GM19328 (cell line): ENCODE results near the gene NBEAL1.
A peak's percentile ranks its signal among the peaks of the same experiment; 100 is the strongest.
"Not testable (repeated sequence)": the region's sequence is repeated elsewhere in the genome, so short reads cannot be mapped to it uniquely, and the experiment has no call there.

Experiments
- ATAC-seq: cut with Tn5 transposase; IDR thresholded peaks from one replicate; pipeline ENCODE4 v1.9.1; 2021; ENCODE audit warnings: mild to moderate bottlenecking, moderate library complexity; ENCODE audit not compliant: unreplicated experiment

The NBEAL1 gene

DNA sequence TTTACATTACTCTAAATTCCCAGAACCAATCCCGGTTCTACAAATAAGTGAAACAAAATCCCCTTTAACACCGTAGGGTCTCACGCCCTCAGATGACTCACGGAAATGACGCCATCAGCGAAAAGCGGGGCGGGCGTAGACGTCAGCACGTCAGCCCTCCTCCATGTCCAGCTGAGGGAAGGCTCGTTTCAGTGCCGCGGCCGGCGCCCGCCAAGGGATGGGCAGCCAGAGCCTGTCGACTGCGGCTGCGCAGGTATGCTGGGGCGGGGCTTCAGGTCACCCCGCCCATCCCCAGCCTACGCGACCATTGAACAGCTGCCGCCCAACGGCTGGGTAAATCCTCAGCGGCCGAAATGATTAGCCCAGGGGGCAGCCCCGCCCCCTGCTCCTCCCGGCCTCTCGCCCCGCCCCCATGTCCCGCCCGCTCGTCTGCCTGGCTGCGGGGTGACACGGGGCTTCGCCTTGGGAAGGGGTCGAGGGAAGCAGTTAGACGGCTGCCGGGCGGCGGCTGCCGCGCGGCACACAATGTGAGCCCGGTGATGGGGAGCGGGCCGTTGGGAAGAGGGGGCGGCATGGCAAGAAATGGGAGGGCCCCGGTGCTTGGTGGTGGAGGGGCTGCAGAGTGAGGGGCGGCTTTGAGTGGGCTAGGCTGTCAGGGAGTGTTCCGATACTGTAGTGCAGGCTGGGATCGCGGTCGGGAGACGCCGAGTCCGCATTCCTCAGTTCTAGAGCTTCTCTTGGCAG lies at the start of gene NBEAL1:
Gene NBEAL1, plus strand, starts transcription at position 420 of the 744 bp plus-strand sequence. CDS start 1,510 bp downstream, outside the sequence.
- ATAC-seq, result peak; percentile 97

DNA sequence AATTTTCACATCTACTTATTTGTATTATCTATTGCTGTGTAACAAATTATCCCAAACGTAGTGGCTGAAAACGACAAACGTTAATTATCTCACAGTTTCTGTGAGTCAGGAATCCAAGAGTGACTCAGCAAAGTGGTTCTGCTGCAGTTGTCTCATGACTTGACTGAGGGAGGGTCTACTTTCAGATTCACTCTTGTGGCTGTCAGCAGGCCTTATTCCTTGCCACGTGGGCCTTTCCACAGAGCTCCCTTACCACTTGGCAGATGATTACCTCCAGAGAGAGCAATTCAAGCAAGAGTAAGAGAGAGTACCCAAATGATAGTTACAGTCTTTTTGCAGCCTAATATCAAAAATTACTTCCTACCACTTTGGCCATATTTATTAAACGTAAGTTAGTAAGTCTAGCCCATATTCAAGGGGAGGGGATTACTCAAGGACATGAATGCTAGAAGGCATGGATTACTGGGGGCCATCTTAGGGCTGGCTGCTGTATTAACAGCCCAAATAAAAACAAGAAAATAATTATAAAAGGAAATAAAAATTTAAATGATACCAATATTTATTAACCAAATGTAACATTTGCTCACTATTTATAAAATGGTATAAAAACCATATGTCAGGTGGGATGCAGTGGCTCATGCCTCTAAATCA lies 48.7 kb upstream of the NBEAL1 start:
- no peak for ATAC-seq

GRCh38 chr2:202969404-202969803 lies 45.3 kb upstream of the NBEAL1 start:
- ATAC-seq, result not testable (repeated sequence)

DNA sequence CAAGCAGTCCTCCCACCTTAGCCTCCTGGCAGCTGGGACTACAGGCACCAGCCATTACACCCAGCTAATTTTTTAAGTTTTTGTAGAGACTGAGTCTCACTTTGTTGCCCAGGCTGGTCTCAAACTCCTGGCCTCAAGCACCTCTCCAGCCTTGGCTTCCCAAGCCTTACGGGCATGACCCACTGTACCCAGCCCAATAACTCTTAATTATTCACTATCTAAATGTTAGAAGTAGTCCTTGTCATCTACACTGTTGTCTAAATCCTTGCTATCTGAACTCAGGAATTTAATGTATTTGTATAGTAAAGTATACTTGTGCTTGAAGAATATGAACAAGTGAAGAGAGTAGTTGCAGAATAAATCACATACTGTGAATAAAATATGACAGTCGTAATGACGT lies 37.9 kb upstream of the NBEAL1 start:
- ATAC-seq, result no peak

DNA sequence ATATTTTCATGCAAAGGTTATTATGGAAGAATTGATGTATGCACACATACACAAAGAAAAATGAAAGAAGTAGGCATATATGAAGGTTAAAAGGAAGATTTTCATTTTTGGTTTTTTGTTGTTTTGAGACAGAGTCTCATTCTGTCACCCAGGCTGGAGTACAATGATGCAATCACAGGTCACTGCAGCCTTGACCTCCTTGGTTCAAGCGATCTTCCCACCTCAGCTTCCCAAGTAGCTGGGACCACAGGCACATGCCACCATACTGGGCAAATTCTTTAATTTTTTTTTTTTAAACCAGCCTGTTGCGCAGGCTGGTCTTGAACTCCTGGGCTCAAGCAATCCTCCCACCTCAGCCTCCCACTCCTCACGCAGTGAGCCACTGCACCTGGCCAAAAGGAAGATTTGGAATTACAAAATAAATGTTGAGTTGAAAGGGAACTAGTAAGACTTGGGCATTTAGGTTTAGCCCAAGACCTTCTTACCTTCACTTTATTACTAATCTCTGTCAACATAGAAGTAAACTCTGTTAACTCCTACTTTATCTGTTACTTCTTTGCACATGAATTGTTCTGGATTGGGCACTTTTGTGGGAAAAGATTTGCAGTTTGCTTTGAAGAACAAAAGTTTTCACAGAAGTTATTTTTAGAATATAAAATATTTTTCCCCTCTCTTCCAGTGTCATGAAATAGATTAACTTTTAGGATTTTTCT lies 31.7 kb upstream of the NBEAL1 start:
- ATAC-seq, result no peak

DNA sequence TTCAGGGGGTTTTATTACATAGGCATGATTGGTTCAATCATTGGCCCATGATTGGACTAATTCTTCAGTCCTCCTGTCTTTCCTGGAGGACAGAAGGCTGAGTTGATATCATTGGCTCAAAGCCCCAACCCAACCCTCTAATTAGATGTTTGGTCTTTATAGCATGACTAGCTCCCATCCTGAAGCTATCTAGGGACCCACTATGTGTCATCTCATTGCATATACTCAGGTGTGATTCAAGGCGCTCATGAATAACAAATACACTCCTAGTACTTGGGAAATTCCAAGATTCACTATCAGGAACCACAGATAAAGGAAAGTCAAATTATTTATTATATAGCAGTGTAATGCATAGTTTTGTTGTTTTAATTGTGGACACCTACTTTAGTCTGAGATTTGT lies 24.9 kb upstream of the NBEAL1 start:
- ATAC-seq, result no peak

DNA sequence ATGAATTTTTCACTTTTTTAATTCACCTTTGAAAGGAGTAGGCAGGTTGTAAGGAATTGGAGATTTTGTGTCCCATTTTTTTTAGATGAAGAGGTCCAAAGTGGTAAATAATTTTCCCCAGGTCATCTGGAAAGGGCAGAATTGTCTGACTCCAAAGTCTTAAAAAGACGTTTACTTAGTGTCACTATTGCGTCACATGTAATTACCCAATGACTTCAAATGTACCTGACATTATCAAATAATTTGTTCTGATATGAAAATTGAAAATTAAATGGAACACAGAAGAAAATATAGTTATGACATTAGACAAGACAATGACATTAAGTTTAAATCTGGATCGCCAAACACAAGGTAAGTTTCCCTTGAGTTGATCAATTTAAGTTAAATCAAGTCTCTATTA lies 24.2 kb upstream of the NBEAL1 start:
- no peak for ATAC-seq

DNA sequence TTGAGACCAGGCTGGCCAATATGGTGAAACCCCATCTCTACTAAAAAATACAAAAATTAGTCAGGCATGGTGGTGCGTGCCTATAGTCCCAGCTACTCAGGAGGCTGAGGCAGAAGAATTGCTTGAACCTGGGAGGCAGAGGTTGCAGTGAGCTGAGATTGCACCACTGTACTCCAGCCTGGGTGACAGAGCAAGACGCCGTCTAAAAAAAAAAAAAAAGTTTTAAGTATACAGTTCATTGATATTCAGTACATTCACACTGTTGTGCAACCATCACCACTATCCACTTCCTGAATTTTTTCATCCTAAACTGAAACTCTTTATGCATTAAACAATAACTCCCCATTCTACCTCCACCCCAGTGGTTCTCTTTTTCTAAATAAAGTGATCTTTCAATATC lies 17.6 kb upstream of the NBEAL1 start:
- ATAC-seq, result not testable (repeated sequence)

DNA sequence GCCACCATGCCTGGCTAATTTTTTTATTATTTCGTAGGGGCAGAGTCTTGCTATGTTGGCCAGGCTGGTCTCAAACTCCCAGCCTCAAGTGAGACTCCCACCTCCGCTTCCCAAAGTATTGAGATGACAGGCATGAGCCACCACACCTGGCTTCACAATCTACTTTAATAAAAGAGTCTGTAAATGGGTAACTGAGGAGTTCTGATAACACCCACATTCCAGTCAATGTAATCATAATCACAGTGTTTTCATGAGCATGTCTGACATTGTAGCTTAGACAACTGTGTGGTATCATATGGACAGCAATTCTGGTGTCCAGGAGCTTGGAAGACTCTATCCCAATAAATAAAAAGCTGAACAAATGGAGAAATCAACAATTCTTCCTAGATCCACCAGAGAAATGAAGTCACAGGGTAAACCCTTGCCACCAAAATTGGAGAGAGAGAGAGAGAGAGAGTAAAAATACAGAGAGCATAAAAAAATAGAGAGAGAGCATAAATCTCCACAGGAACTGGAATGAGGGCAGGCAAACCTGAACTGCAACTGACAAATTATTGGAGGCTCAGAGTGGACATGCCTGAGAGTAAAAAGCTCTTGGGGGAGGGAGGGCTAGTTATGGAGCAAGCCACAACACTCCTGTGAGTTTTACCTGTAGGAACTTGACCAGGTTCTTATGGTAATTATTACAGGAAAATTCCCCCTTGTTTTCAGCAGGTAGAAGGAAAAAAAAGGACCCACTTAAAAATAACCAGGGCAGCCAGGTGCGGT lies 12.4 kb upstream of the NBEAL1 start:
- no peak for ATAC-seq

DNA sequence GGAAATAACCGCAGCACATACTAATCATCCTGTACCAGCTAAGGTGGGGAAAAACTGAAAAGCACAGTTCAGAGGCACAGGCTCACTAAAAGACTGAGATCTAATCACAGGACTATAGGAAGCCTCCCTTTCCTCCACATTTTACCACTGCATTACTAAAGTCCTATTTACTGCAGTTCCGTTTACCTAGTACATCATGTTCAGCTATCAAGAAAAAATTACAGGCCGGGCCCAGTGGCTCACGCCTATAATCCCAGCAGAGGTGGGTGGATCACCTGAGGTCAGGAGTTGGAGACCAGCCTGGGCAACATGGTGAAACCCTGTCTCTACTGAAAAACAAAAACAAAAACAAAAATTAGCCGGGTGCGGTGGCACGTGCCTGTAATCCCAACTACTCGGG lies 11.0 kb upstream of the NBEAL1 start:
- ATAC-seq, result no peak

DNA sequence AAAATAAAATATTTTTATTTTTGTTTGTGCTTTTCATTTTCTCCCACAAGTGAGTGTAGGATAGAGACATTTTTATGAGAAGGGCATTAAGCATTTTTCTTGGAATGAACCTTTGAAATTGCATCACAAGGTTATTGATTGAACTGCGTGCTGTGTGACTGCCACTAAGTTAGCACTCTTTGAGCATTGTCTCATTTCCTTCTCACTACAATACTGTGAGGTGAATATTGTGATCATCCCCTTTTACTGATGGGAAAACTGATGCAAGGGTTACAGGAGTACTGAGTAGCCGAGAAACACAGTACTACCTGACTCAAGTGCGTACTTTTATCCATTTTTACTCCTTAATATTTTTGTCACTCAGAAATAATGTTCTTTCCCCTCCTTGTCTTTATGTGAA lies 2.0 kb downstream of the NBEAL1 start:
- ATAC-seq, result no peak

DNA sequence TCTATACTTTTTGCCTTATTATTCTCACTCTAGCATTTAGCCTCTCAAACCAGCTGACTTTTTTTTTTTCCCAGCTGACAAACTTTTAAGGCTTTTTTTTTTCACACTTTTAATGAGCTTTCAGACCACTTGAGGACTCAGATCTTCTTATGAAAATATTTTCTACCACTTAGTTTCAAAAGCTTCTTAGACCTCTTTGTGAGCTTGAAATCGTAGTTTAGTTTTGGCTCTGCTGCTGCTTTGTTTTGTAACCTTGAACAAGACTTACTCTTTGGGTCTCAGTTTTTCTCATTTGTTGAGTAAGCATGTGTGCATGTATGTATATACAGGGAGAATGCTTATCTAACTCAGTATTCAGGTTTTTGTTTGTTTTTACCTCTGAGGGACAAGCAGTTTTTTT lies 3.5 kb downstream of the NBEAL1 start:
- ATAC-seq, result no peak

DNA sequence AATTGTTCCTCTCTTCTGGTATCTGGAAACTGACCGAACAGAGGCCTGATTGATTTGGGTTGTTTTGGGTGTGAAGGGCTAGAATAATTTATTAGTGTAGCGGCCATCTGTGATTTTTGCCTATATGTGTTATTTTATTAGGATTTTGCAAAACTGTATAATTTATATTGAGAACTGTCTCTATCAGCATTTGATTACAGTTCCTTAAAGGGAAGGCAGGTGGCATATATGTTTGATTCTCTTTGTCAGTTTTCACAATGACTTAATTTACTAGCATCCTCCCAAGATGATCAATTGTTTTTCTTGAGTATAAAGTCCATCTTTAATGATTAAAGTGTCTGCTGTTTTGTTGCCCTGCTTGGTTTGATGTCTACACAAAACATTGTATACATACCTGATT lies 4.5 kb downstream of the NBEAL1 start:
- ATAC-seq, result no peak

DNA sequence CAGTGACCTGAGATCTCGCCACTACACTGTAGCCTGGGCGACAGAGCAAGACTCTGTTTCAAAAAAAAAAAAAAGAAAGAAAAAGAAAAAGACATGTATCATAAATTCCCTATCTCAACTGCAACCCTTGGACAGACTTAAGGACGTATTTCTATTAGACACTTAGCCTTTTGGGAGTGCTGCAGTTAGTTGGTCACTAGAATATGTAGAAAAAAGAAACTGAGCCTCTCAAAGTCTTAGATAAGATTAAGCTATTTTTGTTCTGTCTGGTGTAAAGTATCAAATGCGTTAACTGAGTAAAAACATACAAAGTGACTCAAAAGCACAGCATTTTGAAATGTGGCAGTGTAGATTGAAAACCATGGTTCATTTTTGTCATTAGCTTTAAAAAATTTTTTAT lies 7.3 kb downstream of the NBEAL1 start:
- ATAC-seq, result no peak

- no peak for ATAC-seq
These were observed 8.1 kb downstream of the NBEAL1 start for GRCh38 chr2:203022751-203023150.

DNA sequence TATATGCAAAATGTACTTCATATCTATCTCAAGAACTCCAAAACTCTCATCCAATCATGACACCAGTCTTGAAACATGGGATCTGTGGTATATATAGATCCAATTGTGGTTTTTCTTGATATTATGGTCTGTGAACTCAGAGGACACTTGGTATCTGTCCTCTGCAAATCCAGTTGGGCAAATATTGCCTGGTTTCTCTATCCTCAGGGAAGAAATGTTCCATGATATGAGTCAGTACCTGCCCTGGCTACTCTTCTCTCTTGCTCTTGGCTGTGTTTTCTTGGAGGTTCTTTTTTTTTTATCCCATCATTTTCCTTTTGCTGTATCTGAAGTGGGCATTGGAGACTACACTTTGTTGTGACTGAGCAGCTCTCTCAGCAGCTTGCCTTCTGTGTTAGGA lies 10.9 kb downstream of the NBEAL1 start:
- no peak for ATAC-seq

GRCh38 chr2:203030545-203030944 lies 15.9 kb downstream of the NBEAL1 start:
- no peak for ATAC-seq

GRCh38 chr2:203030991-203031390 lies 16.3 kb downstream of the NBEAL1 start:
- ATAC-seq, result no peak

DNA sequence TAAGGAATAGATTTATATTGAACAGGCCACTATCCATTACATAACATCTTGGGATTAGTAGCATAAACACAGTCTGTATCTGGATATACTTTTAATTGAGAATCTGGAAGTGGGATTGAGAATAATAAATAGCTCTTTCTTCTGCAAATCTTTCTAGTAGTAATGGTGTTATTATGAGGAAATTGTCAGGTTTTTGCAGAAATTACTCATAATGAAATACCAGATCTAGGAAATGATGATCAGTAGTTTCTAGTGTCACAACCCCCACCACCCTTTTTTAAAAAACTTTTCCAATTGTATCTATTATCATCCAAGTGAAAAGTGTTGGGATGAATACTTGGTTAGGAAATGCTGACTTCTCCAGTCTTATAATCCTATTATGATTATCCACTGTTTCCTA lies 18.7 kb downstream of the NBEAL1 start:
- no peak for ATAC-seq

DNA sequence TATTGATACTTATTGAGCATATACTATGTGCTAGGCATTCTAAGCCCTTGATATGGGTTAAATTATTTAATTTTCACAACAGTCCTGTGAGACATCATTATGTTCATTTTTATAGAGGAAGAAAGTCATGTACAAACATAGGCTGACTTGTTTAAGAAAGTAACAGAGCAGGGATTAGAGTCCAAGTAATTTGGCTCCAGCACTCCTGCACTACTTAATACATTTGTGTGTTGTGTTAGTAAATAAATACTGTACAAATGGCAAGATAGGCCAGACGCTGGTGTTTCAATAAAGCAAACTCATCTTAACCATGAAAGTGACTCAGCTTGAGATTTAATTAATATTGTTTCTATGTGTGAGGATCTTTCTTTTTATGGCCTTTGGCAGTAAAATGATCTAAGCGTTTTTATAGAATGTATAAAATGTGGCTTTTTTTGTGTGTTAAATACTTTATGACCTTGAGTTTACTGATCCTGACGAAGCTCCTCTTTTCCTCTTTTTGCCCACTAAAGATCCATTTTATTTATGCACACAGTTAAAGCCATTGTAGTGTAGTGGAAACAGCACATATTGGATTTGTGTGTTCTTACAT lies 21.3 kb downstream of the NBEAL1 start:
- ATAC-seq, result no peak

DNA sequence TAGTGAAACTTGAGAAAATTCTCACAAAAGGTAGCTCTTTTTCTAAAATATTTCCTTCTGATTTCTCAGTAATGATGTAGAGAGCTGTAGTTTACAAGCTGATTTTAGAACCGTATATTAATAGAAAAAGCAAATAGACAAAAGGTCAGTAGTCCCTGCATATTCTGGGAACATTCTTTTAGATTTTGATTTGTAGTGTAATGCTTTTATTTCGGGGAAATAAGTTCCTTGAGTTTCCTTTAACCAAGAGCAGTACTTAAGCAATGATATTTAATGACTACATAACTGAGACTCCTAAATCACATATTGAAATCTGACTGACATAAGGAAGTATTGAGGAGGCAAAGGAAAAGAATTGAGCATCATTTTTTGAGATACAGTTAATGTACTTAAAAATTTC lies 22.4 kb downstream of the NBEAL1 start:
- no peak for ATAC-seq
